GM23248 (cell line): ENCODE results near the gene MRPL20. TPM values are rescaled to one million over a fixed set of nuclear protein-coding genes. Genes with fewer than 3 reads are reported as not detected.

Experiments used
- DNase-seq: peaks from one replicate; pipeline ENCODE4 v3.0.0-alpha.2; 2015
- H2AFZ ChIP-seq: fragments of 200-600 bp; sonication (generic); 2 replicates; pipeline ENCODE4 v1.6.1; 2016; ENCODE audit warnings: antibody characterized with exemption
- H3F3A ChIP-seq: fragments of 200-600 bp; sonication (generic); 2 replicates; pipeline ENCODE4 v1.6.1; 2016; ENCODE audit warnings: mild to moderate bottlenecking, antibody characterized with exemption, mixed run types; ENCODE audit not compliant: insufficient read depth
- H3K27ac ChIP-seq: fragments of 200-600 bp; sonication (generic); 2 replicates; pipeline ENCODE4 v1.5.1; 2016; ENCODE audit warnings: mild to moderate bottlenecking
- H3K27me3 ChIP-seq: fragments of 200-600 bp; sonication (generic); replicated peaks from 2 replicates; pipeline ENCODE4 v1.6.1; 2016; ENCODE audit warnings: mild to moderate bottlenecking; ENCODE audit not compliant: insufficient read depth
- H3K36me3 ChIP-seq: fragments of 200-600 bp; sonication (generic); 2 replicates; pipeline ENCODE4 v1.6.1; 2016; ENCODE audit warnings: low read depth, mild to moderate bottlenecking
- H3K4me1 ChIP-seq: fragments of 200-600 bp; sonication (generic); 2 replicates; pipeline ENCODE4 v1.6.1; 2016; ENCODE audit warnings: mild to moderate bottlenecking; ENCODE audit not compliant: insufficient read depth
- H3K4me2 ChIP-seq: fragments of 200-600 bp; sonication (generic); one replicate; pipeline ENCODE4 v1.6.1; 2016; ENCODE audit warnings: mild to moderate bottlenecking; ENCODE audit not compliant: unreplicated experiment
- H3K4me3 ChIP-seq: fragments of 200-600 bp; sonication (generic); 2 replicates; pipeline ENCODE4 v1.5.1; 2016; ENCODE audit warnings: mild to moderate bottlenecking
- H3K79me2 ChIP-seq: fragments of 200-600 bp; sonication (generic); 2 replicates; pipeline ENCODE4 v1.6.1; 2016; ENCODE audit warnings: mild to moderate bottlenecking; ENCODE audit not compliant: insufficient read depth
- H3K9ac ChIP-seq: fragments of 200-600 bp; sonication (generic); 2 replicates; pipeline ENCODE4 v1.6.1; 2016; ENCODE audit warnings: mild to moderate bottlenecking
- H3K9me2 ChIP-seq: fragments of 200-600 bp; sonication (generic); 2 replicates; pipeline ENCODE4 v1.6.1; 2016; ENCODE audit warnings: mixed run types, mild to moderate bottlenecking, moderate library complexity; ENCODE audit not compliant: insufficient read depth
- H3K9me3 ChIP-seq: fragments of 200-600 bp; sonication (generic); one replicate; pipeline ENCODE4 v1.6.1; 2017; ENCODE audit warnings: low read depth
- H4K20me1 ChIP-seq: fragments of 200-600 bp; sonication (generic); 2 replicates; pipeline ENCODE4 v1.6.0; 2016; ENCODE audit not compliant: insufficient read depth
- EZH2 ChIP-seq: fragments of 200-600 bp; sonication (generic); IDR thresholded peaks from 2 replicates; pipeline ENCODE4 v1.6.1; 2018; ENCODE audit warnings: antibody characterized with exemption, mild to moderate bottlenecking; ENCODE audit not compliant: insufficient read depth, poor library complexity, severe bottlenecking
- EZH2phosphoT487 ChIP-seq: fragments of 200-600 bp; sonication (generic); IDR thresholded peaks from 2 replicates; pipeline ENCODE4 v1.6.1; 2018; ENCODE audit warnings: antibody characterized with exemption, moderate library complexity, mild to moderate bottlenecking, low read depth; ENCODE audit not compliant: insufficient read depth
- WGBS, 2 experiments: methylation state at CpG; one replicate each; pipeline ENCODE4 v1.1.6; 2015 to 2017; ENCODE audit warnings: low lambda C conversion rate in 2 of 2, low coverage in 1 of 2; ENCODE audit errors: missing lambda C conversion rate in 2 of 2; 5-methylcytosine and 5-hydroxymethylcytosine counted together
- in situ Hi-C: fragments of 300-500 bp; cut with MboI; formaldehyde crosslinking; loops from 2 replicates; pipeline ENCODE4 v1.15.0; 2020
- polyA plus RNA-seq: library from polyadenylated mRNA; unstranded; fragments of >200 nt; fragmentation: Nextera tagmentation; extraction: Ambion mirVana; gene quantifications from 2 replicates; pipeline ENCODE4 v1.2.1, GENCODE V29; 2016
- total RNA-seq: library from RNA; depleted of rRNA; stranded (reverse); fragments of >200 nt; shearing (Covaris generic); gene quantifications from 2 replicates; pipeline ENCODE4 v1.2.3, GENCODE V29; 2014; rRNA removed

MRPL20 gene
- total and polyA plus RNA-seq, 2 experiments from 2014 or later: 88.9 to 181 TPM

DNA sequence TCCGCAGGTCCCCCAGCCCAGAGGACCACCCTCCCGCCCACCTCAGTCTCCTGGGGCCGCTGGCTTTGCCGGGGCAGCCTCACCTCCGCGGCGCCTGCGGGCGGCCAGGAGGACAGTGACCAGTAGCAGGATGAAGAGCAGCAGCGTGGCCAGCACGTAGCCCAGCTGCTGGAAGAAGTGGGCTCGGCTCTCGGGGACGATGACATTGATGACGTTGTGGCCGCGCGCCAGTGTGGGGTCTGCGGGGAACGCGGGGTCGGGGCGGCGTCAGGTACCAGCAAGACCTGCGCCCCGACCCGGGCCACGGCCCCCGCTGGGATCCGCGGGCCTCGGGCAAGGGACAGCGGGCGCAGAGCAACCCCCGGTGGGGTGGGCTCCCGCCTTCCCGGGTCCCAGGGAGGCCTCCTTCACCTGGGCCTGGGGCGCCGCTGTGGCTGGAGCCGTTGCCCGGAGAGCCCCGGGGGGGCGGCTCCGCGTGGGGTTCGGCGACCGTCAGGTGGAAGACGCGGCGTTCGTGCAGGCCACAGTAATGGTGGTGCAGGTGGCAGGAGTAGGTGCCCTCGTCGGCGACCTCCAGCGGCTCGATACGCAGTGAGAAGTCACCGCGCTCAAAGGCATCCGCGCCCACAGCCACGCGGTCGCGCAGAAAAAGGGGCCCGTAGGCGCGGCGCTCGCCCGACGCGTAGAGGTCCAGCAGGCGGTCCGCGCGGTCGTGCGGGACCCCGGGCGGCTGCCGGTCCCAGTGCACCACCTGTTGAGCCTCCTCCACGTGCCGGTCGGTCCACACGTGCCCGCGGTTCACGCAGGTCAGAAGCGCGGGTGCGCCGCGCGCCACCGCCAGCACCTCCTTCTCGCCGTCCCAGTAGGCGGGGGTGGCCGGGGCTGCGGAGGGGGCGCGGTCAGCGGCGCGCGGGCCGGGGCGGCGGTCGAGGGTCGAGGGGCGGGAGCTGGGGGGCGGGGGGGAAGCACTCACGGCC, 52.5 kb downstream of the MRPL20 start:
- no peak overlapping the region for H2AFZ ChIP-seq
- H3K4me1 ChIP-seq: peaks cover 24% of the 10 kb centered on the region
- 0 out of 2 replicates have a peak overlapping the region, but pooled peaks have one; percentile 15 for H3K27ac ChIP-seq
- peak overlapping the region; percentile 96 for H3K9ac ChIP-seq
- H3K9me2 ChIP-seq: no peaks in the 10 kb centered on the region
- no peaks in the 10 kb centered on the region; the same call in 1 of the 2 replicates for H4K20me1 ChIP-seq
- 80 to 82% methylated on average over 77 to 110 of the region's 116 CpGs for WGBS, 2 experiments
- peaks cover 69% of the 10 kb centered on the region for H3K79me2 ChIP-seq
- no peaks in the 10 kb centered on the region for H3K27me3 ChIP-seq
- no peaks in the 10 kb centered on the region for H3K9me3 ChIP-seq
- H3F3A ChIP-seq: peaks cover 36% of the 10 kb centered on the region
- in situ Hi-C loops: no loop called here
- peak overlapping the region; percentile 94; the same call in 1 of the 2 replicates for H3K4me3 ChIP-seq
- no peak overlapping the region for H3K4me2 ChIP-seq
- TF ChIP-seq EZH2 (no peak), EZH2phosphoT487 (no peak)
- peaks cover 6% of the 10 kb centered on the region; the same call in 1 of the 2 replicates for H3K36me3 ChIP-seq
- DNase-seq: no peak

DNA sequence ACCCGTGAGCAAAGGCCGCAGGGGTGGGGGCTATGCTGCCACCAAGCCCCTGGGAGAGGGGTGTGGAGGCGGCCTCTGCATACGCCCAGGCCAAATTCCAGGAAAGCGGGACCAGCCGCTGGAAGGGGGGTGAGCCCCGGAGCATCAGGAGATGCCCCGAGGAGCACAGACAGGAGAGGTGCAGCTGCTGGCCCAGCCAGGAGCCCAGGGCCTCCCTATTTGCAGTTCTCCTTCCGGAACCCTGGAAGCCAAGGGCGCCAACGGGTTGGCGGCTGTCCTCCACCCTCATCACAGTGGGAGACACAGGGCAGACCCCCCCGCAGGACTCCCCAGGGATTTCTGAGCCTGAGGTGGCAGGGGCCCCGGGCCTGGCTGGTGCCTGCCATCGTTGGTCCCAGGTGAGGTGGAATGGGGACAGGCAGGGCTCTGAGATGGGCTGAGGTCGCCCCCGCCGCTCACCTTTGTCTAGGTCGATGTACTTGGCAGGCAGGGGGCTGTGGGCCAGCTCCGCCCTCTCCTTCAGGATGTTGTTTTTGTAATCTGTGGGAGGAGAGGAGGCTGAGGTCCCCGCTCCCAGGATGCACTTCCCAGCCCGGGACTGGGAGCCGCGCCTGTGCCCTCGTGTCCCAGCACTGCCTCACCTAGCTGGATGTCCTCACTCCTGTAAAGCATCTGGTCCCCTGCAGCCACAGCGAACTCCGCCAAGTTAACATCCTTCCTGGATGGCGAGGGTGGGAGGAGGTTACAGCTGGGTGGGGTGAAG, 53.5 kb downstream of the MRPL20 start:
- Histone ChIP-seq H3K9me2 (no peaks in the 10 kb centered on the region), H2AFZ (no peak overlapping the region), H3K4me1 (peaks cover 14% of the 10 kb centered on the region; the same call in 1 of the 2 replicates), H4K20me1 (no peaks in the 10 kb centered on the region; the same call in 1 of the 2 replicates), H3K27ac (0 out of 2 replicates have a peak overlapping the region, but pooled peaks have one; percentile 15), H3F3A (peaks cover 28% of the 10 kb centered on the region), H3K36me3 (peaks cover 6% of the 10 kb centered on the region; the same call in 1 of the 2 replicates), H3K9me3 (no peaks in the 10 kb centered on the region), H3K27me3 (no peaks in the 10 kb centered on the region), H3K4me3 (no peak overlapping the region), H3K4me2 (peak overlapping the region; percentile 21), H3K9ac (peak overlapping the region; percentile 24; the same call in 1 of the 2 replicates), H3K79me2 (peaks cover 72% of the 10 kb centered on the region)
- in situ Hi-C loops: no loop called here
- no peak for TF ChIP-seq EZH2phosphoT487
- no peak for TF ChIP-seq EZH2
- 83 to 85% methylated on average over 21 to 28 of the region's 28 CpGs for WGBS, 2 experiments
- DNase-seq: no peak

DNA sequence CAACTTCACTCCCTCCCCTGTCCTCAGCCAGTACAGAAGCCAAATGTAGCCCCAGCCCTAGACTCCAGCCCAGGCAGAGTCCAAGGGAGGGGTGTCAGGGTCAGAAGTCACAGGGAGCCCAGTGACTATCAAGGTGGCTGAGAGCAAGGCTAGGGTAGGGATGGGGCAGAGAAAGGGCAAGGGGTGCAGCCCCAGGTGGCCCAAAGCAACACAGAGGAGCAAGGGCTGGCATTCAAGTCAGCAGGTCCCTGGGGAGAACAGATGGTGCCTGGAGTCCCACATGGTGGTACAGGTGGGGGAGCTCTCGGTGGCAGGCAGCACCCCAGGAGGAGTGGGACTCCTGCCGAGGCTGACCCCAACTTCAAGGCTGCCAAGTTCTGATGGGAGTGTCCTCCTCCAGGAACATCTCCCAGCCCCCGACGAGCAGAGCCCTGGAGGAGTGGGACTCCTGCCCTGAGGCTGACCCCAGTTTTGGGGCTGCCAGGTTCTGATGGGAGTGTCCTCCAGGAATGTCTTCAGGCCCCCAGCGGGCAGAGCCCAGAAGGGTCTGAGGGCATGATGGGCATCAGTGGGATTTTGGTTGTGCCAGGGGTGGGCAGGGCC, 54.2 kb downstream of the MRPL20 start:
- Histone ChIP-seq H3K79me2 (peaks cover 75% of the 10 kb centered on the region), H3K27ac (peak overlapping the region; percentile 59), H3K9me2 (no peaks in the 10 kb centered on the region), H4K20me1 (no peaks in the 10 kb centered on the region; the same call in 1 of the 2 replicates), H3K4me2 (peak overlapping the region; percentile 29), H3K4me3 (no peak overlapping the region), H3K4me1 (peaks cover 13% of the 10 kb centered on the region; the same call in 1 of the 2 replicates), H3K36me3 (peaks cover 6% of the 10 kb centered on the region; the same call in 1 of the 2 replicates), H3F3A (peaks cover 28% of the 10 kb centered on the region), H3K9me3 (no peaks in the 10 kb centered on the region), H3K9ac (0 out of 2 replicates have a peak overlapping the region, but pooled peaks have one; percentile 24), H2AFZ (no peak overlapping the region), H3K27me3 (no peaks in the 10 kb centered on the region)
- in situ Hi-C loops: no loop called here
- no peak for DNase-seq
- TF ChIP-seq EZH2phosphoT487: no peak
- no peak for TF ChIP-seq EZH2
- 33 to 44% methylated on average over 4 to 5 of the region's 5 CpGs for WGBS, 2 experiments

Other genes starting within 250 kb of the MRPL20 start
- gene TTLL10, start 233.4 kb downstream of the MRPL20 start, total RNA-seq: not detected in 2 replicates
- not detected in 2 replicates for gene TTLL10, start 233.4 kb downstream of the MRPL20 start, polyA plus RNA-seq
- not detected in 2 replicates for gene TNFRSF18, start 200.7 kb downstream of the MRPL20 start, total RNA-seq
- gene TNFRSF18, start 200.7 kb downstream of the MRPL20 start, polyA plus RNA-seq: 0.18 TPM in 1 of 2 replicates, not detected in the other
- not detected in 2 replicates for gene TNFRSF4, start 193.1 kb downstream of the MRPL20 start, total RNA-seq
- gene TNFRSF4, start 193.1 kb downstream of the MRPL20 start, polyA plus RNA-seq: not detected in 2 replicates
- gene SDF4, start 175.3 kb downstream of the MRPL20 start, total RNA-seq: 214 and 216 TPM in 2 replicates
- gene SDF4, start 175.3 kb downstream of the MRPL20 start, polyA plus RNA-seq: 261 and 269 TPM in 2 replicates
- 50.3 and 52.5 TPM in 2 replicates for gene B3GALT6, start 175.1 kb downstream of the MRPL20 start, total RNA-seq
- 6.5 and 8.3 TPM in 2 replicates for gene B3GALT6, start 175.1 kb downstream of the MRPL20 start, polyA plus RNA-seq
- 0.38 and 3.1 TPM in 2 replicates for gene C1QTNF12, start 160.6 kb downstream of the MRPL20 start, total RNA-seq
- gene C1QTNF12, start 160.6 kb downstream of the MRPL20 start, polyA plus RNA-seq: 2.0 and 2.1 TPM in 2 replicates
- 49.7 and 51.0 TPM in 2 replicates for gene UBE2J2, start 133.4 kb downstream of the MRPL20 start, total RNA-seq
- gene UBE2J2, start 133.4 kb downstream of the MRPL20 start, polyA plus RNA-seq: 63.5 and 68.0 TPM in 2 replicates
- gene SCNN1D, start 126.9 kb downstream of the MRPL20 start, total RNA-seq: 0.76 and 2.5 TPM in 2 replicates
- 0.46 and 0.55 TPM in 2 replicates for gene SCNN1D, start 126.9 kb downstream of the MRPL20 start, polyA plus RNA-seq
- gene ACAP3, start 99.4 kb downstream of the MRPL20 start, total RNA-seq: 58.6 and 68.0 TPM in 2 replicates
- gene ACAP3, start 99.4 kb downstream of the MRPL20 start, polyA plus RNA-seq: 11.6 and 11.8 TPM in 2 replicates
- 36.2 and 46.5 TPM in 2 replicates for gene PUSL1, start 98.7 kb downstream of the MRPL20 start, total RNA-seq
- 28.3 and 30.9 TPM in 2 replicates for gene PUSL1, start 98.7 kb downstream of the MRPL20 start, polyA plus RNA-seq
- 80.1 and 90.0 TPM in 2 replicates for gene INTS11, start 82.6 kb downstream of the MRPL20 start, total RNA-seq
- 70.2 and 72.8 TPM in 2 replicates for gene INTS11, start 82.6 kb downstream of the MRPL20 start, polyA plus RNA-seq
- 30.5 and 39.0 TPM in 2 replicates for gene CPTP, start 82.5 kb downstream of the MRPL20 start, total RNA-seq
- 28.0 and 33.2 TPM in 2 replicates for gene CPTP, start 82.5 kb downstream of the MRPL20 start, polyA plus RNA-seq
- 0.54 TPM in 1 of 2 replicates, not detected in the other for gene TAS1R3, start 76.0 kb downstream of the MRPL20 start, total RNA-seq
- 0.24 TPM in 1 of 2 replicates, not detected in the other for gene TAS1R3, start 76.0 kb downstream of the MRPL20 start, polyA plus RNA-seq
- gene DVL1, start 57.9 kb downstream of the MRPL20 start, total RNA-seq: 113 and 119 TPM in 2 replicates
- 8.6 and 9.9 TPM in 2 replicates for gene DVL1, start 57.9 kb downstream of the MRPL20 start, polyA plus RNA-seq
- gene MXRA8, start 48.7 kb downstream of the MRPL20 start, total RNA-seq: 1,040 and 1,228 TPM in 2 replicates
- 584 and 609 TPM in 2 replicates for gene MXRA8, start 48.7 kb downstream of the MRPL20 start, polyA plus RNA-seq
- 118 and 120 TPM in 2 replicates for gene AURKAIP1, start 32.1 kb downstream of the MRPL20 start, total RNA-seq
- 216 and 218 TPM in 2 replicates for gene AURKAIP1, start 32.1 kb downstream of the MRPL20 start, polyA plus RNA-seq
- gene CCNL2, start 8.0 kb downstream of the MRPL20 start, total RNA-seq: 150 and 185 TPM in 2 replicates
- gene CCNL2, start 8.0 kb downstream of the MRPL20 start, polyA plus RNA-seq: 151 and 199 TPM in 2 replicates
- gene ANKRD65, start 14.0 kb upstream of the MRPL20 start, total RNA-seq: 0.51 and 0.97 TPM in 2 replicates
- 0.44 and 0.70 TPM in 2 replicates for gene ANKRD65, start 14.0 kb upstream of the MRPL20 start, polyA plus RNA-seq
- gene VWA1, start 28.4 kb upstream of the MRPL20 start, total RNA-seq: 1.4 and 2.3 TPM in 2 replicates
- 0.60 and 1.3 TPM in 2 replicates for gene VWA1, start 28.4 kb upstream of the MRPL20 start, polyA plus RNA-seq
- not detected in 2 replicates for gene ATAD3C, start 42.4 kb upstream of the MRPL20 start, total RNA-seq
- gene ATAD3C, start 42.4 kb upstream of the MRPL20 start, polyA plus RNA-seq: 0.51 TPM in 1 of 2 replicates, not detected in the other
- 20.2 and 34.7 TPM in 2 replicates for gene ATAD3B, start 64.5 kb upstream of the MRPL20 start, total RNA-seq
- 11.6 and 12.1 TPM in 2 replicates for gene ATAD3B, start 64.5 kb upstream of the MRPL20 start, polyA plus RNA-seq
- 45.8 and 54.5 TPM in 2 replicates for gene ATAD3A, start 104.9 kb upstream of the MRPL20 start, total RNA-seq
- 42.8 and 44.9 TPM in 2 replicates for gene ATAD3A, start 104.9 kb upstream of the MRPL20 start, polyA plus RNA-seq
- 1.1 and 3.3 TPM in 2 replicates for gene TMEM240, start 133.3 kb upstream of the MRPL20 start, total RNA-seq
- gene TMEM240, start 133.3 kb upstream of the MRPL20 start, polyA plus RNA-seq: 0.44 and 0.76 TPM in 2 replicates
- 60.8 and 69.2 TPM in 2 replicates for gene SSU72, start 167.6 kb upstream of the MRPL20 start, total RNA-seq
- 195 and 204 TPM in 2 replicates for gene SSU72, start 167.6 kb upstream of the MRPL20 start, polyA plus RNA-seq
- gene FNDC10, start 192.8 kb upstream of the MRPL20 start, total RNA-seq: 7.7 and 9.8 TPM in 2 replicates
- gene FNDC10, start 192.8 kb upstream of the MRPL20 start, polyA plus RNA-seq: 3.1 and 3.9 TPM in 2 replicates
- gene MIB2, start 208.2 kb upstream of the MRPL20 start, total RNA-seq: 70.5 and 100 TPM in 2 replicates
- gene MIB2, start 208.2 kb upstream of the MRPL20 start, polyA plus RNA-seq: 29.2 and 30.3 TPM in 2 replicates
- not detected in 2 replicates for gene MMP23B, start 224.9 kb upstream of the MRPL20 start, total RNA-seq
- gene MMP23B, start 224.9 kb upstream of the MRPL20 start, polyA plus RNA-seq: 1.1 TPM in 1 of 2 replicates, not detected in the other